GM12891 (cell line): ENCODE data around the gene GSAP.

Experiments
- POLR2A ChIP-seq: IDR thresholded peaks from 2 replicates; pipeline ENCODE4 v1.6.1; 2011; ENCODE audit warnings: low read depth, low read length, control low read depth
- POLR2AphosphoS5 ChIP-seq: IDR thresholded peaks from 2 replicates; pipeline ENCODE4 v1.6.1; 2011; ENCODE audit warnings: low read depth, low read length, control low read depth
- SPI1 ChIP-seq: IDR thresholded peaks from 2 replicates; pipeline ENCODE4 v1.6.1; 2011; ENCODE audit warnings: low read depth, low read length, control low read depth
- TAF1 ChIP-seq: IDR thresholded peaks from 2 replicates; pipeline ENCODE4 v1.6.1; 2011; ENCODE audit warnings: low read depth, low read length, control low read depth

GRCh38 chr7:77444123-77444522 is 28.0 kb upstream of the GSAP start:
- TF ChIP-seq POLR2A, result no peak
- TF ChIP-seq TAF1, result no peak
- TF ChIP-seq SPI1, result no peak
- no peak for TF ChIP-seq POLR2AphosphoS5
